H1 (cell line): Measurements from ENCODE around the gene ENTREP1. TPM values are rescaled to one million over a fixed set of nuclear protein-coding genes. Genes with fewer than 3 reads are reported as not detected.

ENCODE experiments used
- BCL11A ChIP-seq, 2 experiments: IDR thresholded peaks; one replicate each; pipeline ENCODE4 v1.6.1; 2011; ENCODE audit warnings: low read depth in 2 of 2, low read length in 2 of 2, mild to moderate bottlenecking in 2 of 2
- CBX8 ChIP-seq: fragments of 300-800, 300-1000 bp; sonication (generic); IDR thresholded peaks from 2 replicates; pipeline ENCODE4 v1.7.1; 2016; ENCODE audit warnings: low read depth, low read length, borderline replicate concordance
- CHD7 ChIP-seq: fragments of 300-600 bp; sonication (generic); IDR thresholded peaks from 2 replicates; pipeline ENCODE4 v1.7.1; 2012; ENCODE audit warnings: low read length, moderate library complexity, mild to moderate bottlenecking, inconsistent platforms; ENCODE audit not compliant: insufficient replicate concordance
- EZH2 ChIP-seq: fragments of 200-600 bp; sonication (generic); IDR thresholded peaks from 2 replicates; pipeline ENCODE4 v1.7.1; 2012; ENCODE audit warnings: low read depth, mild to moderate bottlenecking, moderate library complexity, low read length, inconsistent platforms; ENCODE audit not compliant: severe bottlenecking
- PHF8 ChIP-seq: fragments of 200-600 bp; sonication (generic); conservative IDR thresholded peaks from 2 replicates; pipeline ENCODE4 v1.7.1; 2012; ENCODE audit warnings: low read depth, mild to moderate bottlenecking, inconsistent platforms, low read length, moderate library complexity
- POLR2A ChIP-seq, 2 experiments: IDR thresholded peaks; 1 replicate in 1 of 2; 2 replicates in 1 of 2; pipeline ENCODE4 v1.6.1; 2011; ENCODE audit warnings: low read depth in 2 of 2, low read length in 2 of 2, mild to moderate bottlenecking in 2 of 2; ENCODE audit errors: control extremely low read depth in 1 of 2
- SIRT6 ChIP-seq: IDR thresholded peaks from one replicate; pipeline ENCODE4 v1.7.1; 2012; ENCODE audit warnings: low read length, inconsistent platforms
- TCF12 ChIP-seq: IDR thresholded peaks from 2 replicates; pipeline ENCODE4 v1.6.1; 2011; ENCODE audit warnings: low read depth, mild to moderate bottlenecking, low read length
- polyA plus RNA-seq, 7 experiments: library from polyadenylated mRNA; depleted of rRNA in 3 of 7; stranded (reverse) in 5 of 7; unstranded in 2 of 7; fragments of >200 nt in 5 of 7; fragments of 200-250 nt in 2 of 7; gene quantifications; 1 replicate in 5 of 7; 2 replicates in 1 of 7; 4 replicates in 1 of 7; pipeline versions ENCODE4 v1.2.1 to v1.2.3, GENCODE V29; 2011 to 2013; ENCODE audit warnings: missing spikeins in 2 of 7, mixed read lengths in 2 of 7
- total RNA-seq: library from RNA; stranded (reverse); fragmentation: NEBNext Ultra II Directional; extraction: Animal tissue kit (Norgen Biotek cat#: 25700); gene quantifications from 2 replicates; pipeline ENCODE4 v1.2.1, GENCODE V29; 2021

The ENTREP1 gene
- total and polyA plus RNA-seq, 2 of the 8 experiments (the other 6 are each of a cell fraction or from before 2014, with no cell fraction given) = 15.3 to 25.0 TPM

- no peak for TF ChIP-seq CHD7
- TF ChIP-seq POLR2A (IDR thresholded peaks at IDR 0.05; ENCODE audit: control extremely low read depth in 1 of 2, low read depth in 2 of 2, low read length in 2 of 2) = peak in 1 of 2 experiments; percentile 75; a peak in 2 of 3 replicates
- TF ChIP-seq TCF12 = peak; percentile 88
- TF ChIP-seq CBX8 = no peak
- TF ChIP-seq EZH2 = no peak
- no peak for TF ChIP-seq SIRT6
- no peak for TF ChIP-seq BCL11A (IDR thresholded peaks at IDR 0.05; ENCODE audit: low read depth in 2 of 2, low read length in 2 of 2)
- TF ChIP-seq PHF8 = no peak
- TF ChIP-seq, all 59 proteins: peak for 10
These were observed 16.6 kb upstream of the ENTREP1 start (continued) for GRCh38 chr9:69308206-69308931.
